ENCODE results near the gene KCNQ2. TPM values are rescaled to one million over a fixed set of nuclear protein-coding genes. Genes with fewer than 3 reads are reported as not detected.

The KCNQ2 gene
- polyA plus RNA-seq, 3 donors: not detected

DNA sequence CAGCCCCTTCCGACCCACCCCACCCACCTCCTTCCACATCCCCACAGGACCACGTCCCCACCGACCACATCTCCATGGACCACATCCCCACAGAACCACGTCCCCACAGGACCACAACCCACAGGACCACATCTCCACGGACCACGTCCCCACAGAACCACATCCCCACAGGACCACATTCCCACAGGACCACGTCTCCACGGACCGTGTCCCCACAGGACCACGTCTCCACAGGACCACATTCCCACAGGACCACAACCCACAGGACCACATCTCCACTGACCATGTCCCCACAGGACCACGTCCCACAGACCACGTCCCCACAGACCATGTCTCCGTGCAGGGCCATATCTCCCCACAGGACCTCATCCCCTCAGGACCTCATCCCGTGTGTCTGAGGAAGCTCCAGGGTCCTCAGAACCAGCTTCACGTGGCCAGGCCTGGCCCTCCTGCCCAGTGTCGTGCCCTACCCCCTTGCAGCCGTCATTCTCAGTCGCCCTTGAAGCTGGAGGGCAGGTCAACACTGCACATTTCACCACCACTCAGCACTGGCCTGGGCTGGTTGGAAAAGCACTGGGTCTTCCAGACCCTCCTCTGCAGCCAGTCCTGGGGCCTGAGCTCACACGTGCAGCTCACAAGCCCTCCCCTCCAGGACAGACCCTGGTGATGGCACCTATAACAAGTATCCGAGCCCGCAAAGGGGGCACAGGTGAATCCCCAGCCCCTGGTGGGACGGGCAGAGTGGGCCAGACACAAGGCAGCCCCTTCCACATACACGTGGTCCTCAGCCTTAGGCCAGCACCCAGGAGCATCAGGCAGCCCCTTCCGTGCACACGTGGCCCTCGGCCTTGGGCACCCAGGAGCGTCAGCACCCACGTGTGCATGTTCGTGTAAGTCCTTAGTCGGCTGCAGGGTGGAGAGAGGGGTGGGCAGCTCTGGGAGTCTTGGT, 115.2 kb downstream of the KCNQ2 start:
- Histone ChIP-seq H2AFZ (ENCODE audit: insufficient read depth, low read depth, low read length, poor library complexity, severe bottlenecking) (no peak overlapping the region), H3K9me3 (replicated peaks in 1 of 2; ENCODE audit: control insufficient read depth in 1 of 2, insufficient read depth in 1 of 2, low read length in 2 of 2) (no peaks in the 10 kb centered on the region), H3K27me3 (ENCODE audit: control insufficient read depth in 2 of 2, insufficient read depth in 2 of 2, low read length in 2 of 2) (peaks cover 4 to 20% of the 10 kb centered on the region in 2 donors), H3K4me1 (ENCODE audit: control insufficient read depth in 1 of 2, insufficient read depth in 2 of 2, low read length in 2 of 2) (no peaks in the 10 kb centered on the region), H3K36me3 (replicated peaks in 1 of 2; ENCODE audit: control insufficient read depth in 1 of 2, insufficient read depth in 2 of 2, low read length in 2 of 2) (no peaks in the 10 kb centered on the region), H4K20me1 (ENCODE audit: insufficient read depth, low read length) (no peaks in the 10 kb centered on the region), H3K4me3 (replicated peaks in 1 of 3; ENCODE audit: low read depth in 2 of 3, low read length in 3 of 3) (no peak overlapping the region), H3K9ac (ENCODE audit: insufficient read depth, low read length, poor library complexity, severe bottlenecking) (no peak overlapping the region), H3K4me2 (replicated peaks; ENCODE audit: extremely low read depth, low read length, poor library complexity, severe bottlenecking) (no peak overlapping the region), H3K79me2 (ENCODE audit: insufficient read depth, low read length) (no peaks in the 10 kb centered on the region), H3K27ac (ENCODE audit: low read depth in 1 of 2, low read length in 2 of 2) (no peak overlapping the region)
- TF ChIP-seq, protein P1, sequence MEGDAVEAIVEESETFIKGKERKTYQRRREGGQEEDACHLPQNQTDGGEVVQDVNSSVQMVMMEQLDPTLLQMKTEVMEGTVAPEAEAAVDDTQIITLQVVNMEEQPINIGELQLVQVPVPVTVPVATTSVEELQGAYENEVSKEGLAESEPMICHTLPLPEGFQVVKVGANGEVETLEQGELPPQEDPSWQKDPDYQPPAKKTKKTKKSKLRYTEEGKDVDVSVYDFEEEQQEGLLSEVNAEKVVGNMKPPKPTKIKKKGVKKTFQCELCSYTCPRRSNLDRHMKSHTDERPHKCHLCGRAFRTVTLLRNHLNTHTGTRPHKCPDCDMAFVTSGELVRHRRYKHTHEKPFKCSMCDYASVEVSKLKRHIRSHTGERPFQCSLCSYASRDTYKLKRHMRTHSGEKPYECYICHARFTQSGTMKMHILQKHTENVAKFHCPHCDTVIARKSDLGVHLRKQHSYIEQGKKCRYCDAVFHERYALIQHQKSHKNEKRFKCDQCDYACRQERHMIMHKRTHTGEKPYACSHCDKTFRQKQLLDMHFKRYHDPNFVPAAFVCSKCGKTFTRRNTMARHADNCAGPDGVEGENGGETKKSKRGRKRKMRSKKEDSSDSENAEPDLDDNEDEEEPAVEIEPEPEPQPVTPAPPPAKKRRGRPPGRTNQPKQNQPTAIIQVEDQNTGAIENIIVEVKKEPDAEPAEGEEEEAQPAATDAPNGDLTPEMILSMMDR (IDR thresholded peaks at IDR 0.05): no peak
- Mint-ChIP-seq H3K4me1 (no peaks in the 10 kb centered on the region), H3K9me3 (peaks cover 0 to 11% (median under 1%) of the 10 kb centered on the region in 7 donors), H3K27ac (no peak overlapping the region), H3K4me3 (no peak overlapping the region), H3K27me3 (ENCODE audit: low read depth in 3 of 3) (peaks cover 15 to 32% (median 24%) of the 10 kb centered on the region in 3 donors), H3K36me3 (no peaks in the 10 kb centered on the region)
- DNase-seq: no peak
- 82% methylated on average over 23 of the region's 30 CpGs for WGBS (ENCODE audit: insufficient coverage)
- intact Hi-C loops (cut with micrococcal nuclease): no loop called here

DNA sequence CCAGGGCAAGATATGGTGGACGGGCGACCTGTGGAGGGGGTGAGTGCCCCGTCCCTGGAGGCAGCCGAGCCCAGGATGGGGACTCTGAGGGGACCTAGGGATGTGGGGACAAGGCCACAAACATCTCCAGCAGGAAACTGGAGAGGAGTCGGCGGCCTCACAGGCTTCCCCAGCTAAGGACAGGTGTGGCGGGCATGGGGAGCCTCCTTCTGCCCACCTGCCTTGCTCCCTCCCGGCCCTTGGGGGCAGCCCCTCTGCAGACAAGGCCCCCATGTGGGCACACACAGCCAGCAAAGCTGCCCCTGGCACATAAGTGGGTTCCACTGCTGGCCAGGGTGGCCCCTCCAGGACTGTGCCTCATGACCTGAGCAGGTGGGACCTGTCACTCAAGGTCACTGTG, 115.9 kb downstream of the KCNQ2 start:
- Histone ChIP-seq H3K9ac (ENCODE audit: insufficient read depth, low read length, poor library complexity, severe bottlenecking) (no peak overlapping the region), H3K79me2 (ENCODE audit: insufficient read depth, low read length) (no peaks in the 10 kb centered on the region), H3K36me3 (replicated peaks in 1 of 2; ENCODE audit: control insufficient read depth in 1 of 2, insufficient read depth in 2 of 2, low read length in 2 of 2) (no peaks in the 10 kb centered on the region), H3K27ac (ENCODE audit: low read depth in 1 of 2, low read length in 2 of 2) (no peak overlapping the region), H3K4me1 (ENCODE audit: control insufficient read depth in 1 of 2, insufficient read depth in 2 of 2, low read length in 2 of 2) (no peaks in the 10 kb centered on the region), H3K4me2 (replicated peaks; ENCODE audit: extremely low read depth, low read length, poor library complexity, severe bottlenecking) (no peak overlapping the region), H4K20me1 (ENCODE audit: insufficient read depth, low read length) (no peaks in the 10 kb centered on the region), H3K27me3 (ENCODE audit: control insufficient read depth in 2 of 2, insufficient read depth in 2 of 2, low read length in 2 of 2) (peaks cover 4 to 13% of the 10 kb centered on the region in 2 donors), H3K9me3 (replicated peaks in 1 of 2; ENCODE audit: control insufficient read depth in 1 of 2, insufficient read depth in 1 of 2, low read length in 2 of 2) (peaks cover under 1 to 6% of the 10 kb centered on the region in 2 donors), H2AFZ (ENCODE audit: insufficient read depth, low read depth, low read length, poor library complexity, severe bottlenecking) (no peak overlapping the region), H3K4me3 (replicated peaks in 1 of 3; ENCODE audit: low read depth in 2 of 3, low read length in 3 of 3) (no peak overlapping the region)
- Mint-ChIP-seq H3K36me3 (no peaks in the 10 kb centered on the region), H3K4me1 (no peaks in the 10 kb centered on the region), H3K4me3 (no peak overlapping the region), H3K27me3 (ENCODE audit: low read depth in 3 of 3) (peaks cover 12 to 25% (median 18%) of the 10 kb centered on the region in 3 donors), H3K9me3 (peaks cover under 1 to 14% (median 3%) of the 10 kb centered on the region in 7 donors), H3K27ac (no peak overlapping the region)
- WGBS (ENCODE audit: insufficient coverage): 85% methylated on average over 8 of the region's 8 CpGs
- intact Hi-C loops (cut with micrococcal nuclease): no loop called here
- TF ChIP-seq, protein P1 (IDR thresholded peaks at IDR 0.05): no peak
- no peak for DNase-seq
